ENCODE data around the gene MARK1.
"Not testable (repeated sequence)": the region's sequence is repeated elsewhere in the genome, so short reads cannot be mapped to it uniquely, and the experiment has no call there.

MARK1 gene

DNA sequence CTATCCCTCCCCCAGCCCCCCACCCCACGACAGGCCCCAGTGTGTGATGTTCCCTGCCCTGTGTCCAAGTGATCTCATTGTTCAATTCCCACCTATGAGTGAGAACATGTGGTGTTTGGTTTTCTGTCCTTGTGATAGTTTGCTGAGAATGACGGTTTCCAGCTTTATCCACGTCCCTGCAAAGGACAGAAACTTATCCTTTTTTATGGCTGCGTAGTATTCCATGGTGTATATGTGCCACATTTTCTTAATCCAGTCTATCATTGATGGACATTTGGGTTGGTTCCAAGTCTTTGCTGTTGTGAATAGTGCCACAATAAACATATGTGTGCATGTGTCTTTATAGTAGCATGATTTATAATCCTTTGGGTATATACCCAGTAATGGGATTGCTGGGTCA lies 77.7 kb downstream of the MARK1 start:
- not testable (repeated sequence) for H3K36me3 ChIP-seq (ENCODE audit: control insufficient read depth, insufficient read depth, low read length); H3K27ac ChIP-seq (ENCODE audit: low read depth, low read length, severe bottlenecking); H3K9me3 ChIP-seq (ENCODE audit: control insufficient read depth, low read length); H3K4me3 ChIP-seq (ENCODE audit: extremely low read depth, insufficient read depth, low read length, poor library complexity, severe bottlenecking); H3K4me1 ChIP-seq (ENCODE audit: control insufficient read depth, insufficient read depth, low read length, poor library complexity, severe bottlenecking)
- no CpG with 5 or more reads among the region's 4 CpGs for WGBS, 2 experiments (ENCODE audit: insufficient coverage in 2 of 2)

DNA sequence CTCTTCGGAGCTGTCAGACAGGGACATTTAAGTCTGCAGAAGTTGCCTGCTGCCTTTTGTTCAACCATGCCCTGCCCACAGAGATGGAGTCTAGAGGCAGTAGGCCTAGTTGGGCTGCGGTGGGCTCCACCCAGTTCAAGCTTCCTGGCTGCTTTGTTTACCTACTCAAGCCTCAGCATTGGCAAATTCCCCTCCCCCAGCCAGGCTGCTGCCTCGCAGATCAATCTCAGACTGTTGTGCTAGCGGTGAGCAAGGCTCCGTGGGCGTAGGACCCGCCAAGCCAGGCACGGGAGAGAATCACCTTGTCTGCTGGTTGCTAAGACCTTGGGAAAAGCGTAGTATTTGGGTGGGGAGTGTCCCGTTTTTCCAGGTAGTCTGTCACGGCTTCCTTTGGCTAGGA lies 83.2 kb downstream of the MARK1 start:
- H3K9me3 ChIP-seq (ENCODE audit: control insufficient read depth, low read length); H3K27ac ChIP-seq (ENCODE audit: low read depth, low read length, severe bottlenecking); H3K36me3 ChIP-seq (ENCODE audit: control insufficient read depth, insufficient read depth, low read length); H3K4me3 ChIP-seq (ENCODE audit: extremely low read depth, insufficient read depth, low read length, poor library complexity, severe bottlenecking); H3K4me1 ChIP-seq (ENCODE audit: control insufficient read depth, insufficient read depth, low read length, poor library complexity, severe bottlenecking): not testable (repeated sequence)
- WGBS, 2 experiments (ENCODE audit: insufficient coverage in 2 of 2), result 72 to 92% methylated on average over 3 to 6 of the region's 11 CpGs

DNA sequence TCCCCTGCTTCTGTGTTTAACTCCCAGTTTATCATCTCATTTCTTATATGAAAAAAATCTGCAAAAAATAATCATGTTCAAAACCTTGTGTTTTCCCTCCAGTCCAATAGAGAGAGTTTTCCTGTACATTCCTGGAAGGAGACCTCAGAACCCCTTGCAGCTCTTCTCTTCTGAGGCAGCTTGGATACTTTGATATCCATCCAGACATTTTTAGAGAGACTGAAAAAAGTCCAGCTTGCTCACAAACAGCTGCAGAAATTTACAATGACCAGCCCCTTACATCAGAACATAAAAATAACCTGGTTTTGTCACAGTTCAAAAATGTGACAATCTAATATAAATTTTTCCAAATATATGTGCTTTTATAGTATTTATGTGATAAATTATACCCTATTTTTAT lies 88.9 kb downstream of the MARK1 start:
- Histone ChIP-seq H3K4me3 (ENCODE audit: extremely low read depth, insufficient read depth, low read length, poor library complexity, severe bottlenecking) (no peak overlapping the region), H3K9me3 (ENCODE audit: control insufficient read depth, low read length) (no peaks in the 10 kb centered on the region), H3K4me1 (ENCODE audit: control insufficient read depth, insufficient read depth, low read length, poor library complexity, severe bottlenecking) (no peaks in the 10 kb centered on the region), H3K36me3 (ENCODE audit: control insufficient read depth, insufficient read depth, low read length) (no peaks in the 10 kb centered on the region), H3K27ac (ENCODE audit: low read depth, low read length, severe bottlenecking) (no peak overlapping the region)

DNA sequence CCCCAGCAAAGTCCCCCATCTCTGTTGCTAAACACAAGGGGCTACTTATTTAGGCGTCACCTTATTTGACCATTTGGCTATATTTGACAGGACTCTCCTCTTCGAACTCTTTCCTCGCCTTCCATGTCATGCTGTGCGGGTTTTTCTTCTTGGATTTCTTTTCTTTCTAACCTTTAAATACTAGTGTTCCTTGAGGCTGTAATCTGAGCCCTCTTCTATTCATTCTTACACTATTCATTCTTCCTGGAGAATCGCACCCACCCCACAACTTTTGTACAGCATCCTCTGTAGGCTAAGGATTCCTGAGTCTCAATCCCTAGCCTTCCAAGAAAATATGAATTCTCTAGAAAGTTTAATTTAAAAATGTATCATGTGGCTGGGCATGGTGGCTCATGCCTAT lies 100.5 kb downstream of the MARK1 start:
- WGBS, 2 experiments (ENCODE audit: insufficient coverage in 2 of 2), result 75 to 90% methylated on average over 4 of the region's 5 CpGs
- Histone ChIP-seq H3K27ac (ENCODE audit: low read depth, low read length, severe bottlenecking) (no peak overlapping the region), H3K4me1 (ENCODE audit: control insufficient read depth, insufficient read depth, low read length, poor library complexity, severe bottlenecking) (peaks cover 5% of the 10 kb centered on the region), H3K4me3 (ENCODE audit: extremely low read depth, insufficient read depth, low read length, poor library complexity, severe bottlenecking) (no peak overlapping the region), H3K36me3 (ENCODE audit: control insufficient read depth, insufficient read depth, low read length) (peaks cover 10% of the 10 kb centered on the region), H3K9me3 (ENCODE audit: control insufficient read depth, low read length) (no peaks in the 10 kb centered on the region)

DNA sequence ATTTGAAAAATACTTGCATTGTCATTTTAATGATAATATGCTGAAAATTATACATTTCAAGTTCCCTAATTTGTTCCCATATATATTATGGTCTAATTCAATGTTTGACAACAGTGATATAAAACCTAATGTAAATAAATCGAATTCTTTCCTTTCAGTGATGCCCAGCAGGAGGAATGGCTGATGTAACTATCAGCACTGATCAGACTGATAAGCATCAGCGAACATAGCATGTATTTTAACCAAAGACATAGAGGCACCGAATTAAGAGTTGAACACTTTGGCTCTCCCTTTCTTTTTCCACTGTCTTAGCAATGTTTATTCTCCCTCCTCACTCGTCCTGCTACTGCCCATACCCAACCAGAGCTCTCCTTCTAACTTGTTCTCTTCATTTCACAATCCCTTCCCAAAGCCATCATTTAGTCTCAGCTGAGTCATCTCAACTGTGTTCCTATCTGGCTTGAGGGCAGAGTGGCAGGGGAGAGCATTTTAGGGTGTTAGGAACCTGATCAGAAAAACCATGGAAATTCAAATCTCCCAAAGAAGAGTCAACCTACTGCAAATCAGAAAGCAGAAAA lies 103.4 kb downstream of the MARK1 start:
- Histone ChIP-seq H3K36me3 (ENCODE audit: control insufficient read depth, insufficient read depth, low read length) (peaks cover 2% of the 10 kb centered on the region), H3K4me3 (ENCODE audit: extremely low read depth, insufficient read depth, low read length, poor library complexity, severe bottlenecking) (no peak overlapping the region), H3K27ac (ENCODE audit: low read depth, low read length, severe bottlenecking) (no peak overlapping the region), H3K9me3 (ENCODE audit: control insufficient read depth, low read length) (no peaks in the 10 kb centered on the region), H3K4me1 (ENCODE audit: control insufficient read depth, insufficient read depth, low read length, poor library complexity, severe bottlenecking) (peaks cover 5% of the 10 kb centered on the region)
- WGBS, 2 experiments (ENCODE audit: insufficient coverage in 2 of 2), result 74 to 93% methylated on average over 2 to 4 of the region's 4 CpGs

DNA sequence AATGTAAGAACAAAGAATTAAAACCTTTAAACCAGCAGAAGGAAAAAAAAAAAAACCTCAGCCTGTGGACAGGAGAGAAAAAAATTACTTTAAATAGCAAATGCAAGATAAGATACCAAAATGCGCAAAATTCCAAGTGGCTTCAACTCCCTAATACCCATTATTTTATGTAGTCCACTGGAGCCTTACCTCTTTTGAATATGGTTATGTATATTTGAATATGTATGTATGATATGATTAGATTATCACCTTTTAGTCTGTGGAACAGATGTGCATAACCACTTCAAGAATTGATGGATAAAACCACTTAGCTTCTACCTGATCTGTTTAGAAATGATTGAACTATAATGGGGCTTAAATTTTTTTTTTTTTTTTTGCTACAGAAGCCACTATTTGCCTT lies 109.8 kb downstream of the MARK1 start:
- Histone ChIP-seq H3K4me1 (ENCODE audit: control insufficient read depth, insufficient read depth, low read length, poor library complexity, severe bottlenecking) (no peaks in the 10 kb centered on the region), H3K36me3 (ENCODE audit: control insufficient read depth, insufficient read depth, low read length) (peaks cover 14% of the 10 kb centered on the region), H3K4me3 (ENCODE audit: extremely low read depth, insufficient read depth, low read length, poor library complexity, severe bottlenecking) (no peak overlapping the region), H3K9me3 (ENCODE audit: control insufficient read depth, low read length) (no peaks in the 10 kb centered on the region), H3K27ac (ENCODE audit: low read depth, low read length, severe bottlenecking) (no peak overlapping the region)
- no CpG with 5 or more reads among the region's 1 CpG for WGBS, 2 experiments (ENCODE audit: insufficient coverage in 2 of 2)

DNA sequence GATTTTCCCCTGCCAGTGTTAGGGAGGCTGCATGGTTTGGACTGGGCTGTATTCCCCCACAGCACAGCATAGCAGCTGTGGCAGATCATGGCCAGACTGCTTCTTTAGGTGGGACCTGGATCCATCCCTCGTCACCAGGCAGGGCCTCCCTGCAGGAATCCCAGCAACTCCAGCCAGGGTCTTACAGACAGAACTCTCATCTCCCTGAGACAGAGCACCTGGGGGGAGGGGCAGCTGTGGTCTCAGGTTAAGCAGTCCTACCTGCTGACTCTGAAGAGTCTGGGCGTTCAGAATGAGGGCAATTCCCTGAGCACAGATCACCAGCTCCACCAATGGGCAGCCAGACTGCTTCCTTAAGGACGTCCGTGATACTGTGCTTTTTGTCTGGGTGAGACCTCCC lies 114.3 kb downstream of the MARK1 start:
- Histone ChIP-seq H3K4me3 (ENCODE audit: extremely low read depth, insufficient read depth, low read length, poor library complexity, severe bottlenecking) (no peak overlapping the region), H3K27ac (ENCODE audit: low read depth, low read length, severe bottlenecking) (no peak overlapping the region), H3K36me3 (ENCODE audit: control insufficient read depth, insufficient read depth, low read length) (peaks cover 24% of the 10 kb centered on the region), H3K9me3 (ENCODE audit: control insufficient read depth, low read length) (no peaks in the 10 kb centered on the region), H3K4me1 (ENCODE audit: control insufficient read depth, insufficient read depth, low read length, poor library complexity, severe bottlenecking) (no peaks in the 10 kb centered on the region)
- WGBS, 2 experiments (ENCODE audit: insufficient coverage in 2 of 2), result 94 to 100% methylated on average over 1 to 2 of the region's 4 CpGs

DNA sequence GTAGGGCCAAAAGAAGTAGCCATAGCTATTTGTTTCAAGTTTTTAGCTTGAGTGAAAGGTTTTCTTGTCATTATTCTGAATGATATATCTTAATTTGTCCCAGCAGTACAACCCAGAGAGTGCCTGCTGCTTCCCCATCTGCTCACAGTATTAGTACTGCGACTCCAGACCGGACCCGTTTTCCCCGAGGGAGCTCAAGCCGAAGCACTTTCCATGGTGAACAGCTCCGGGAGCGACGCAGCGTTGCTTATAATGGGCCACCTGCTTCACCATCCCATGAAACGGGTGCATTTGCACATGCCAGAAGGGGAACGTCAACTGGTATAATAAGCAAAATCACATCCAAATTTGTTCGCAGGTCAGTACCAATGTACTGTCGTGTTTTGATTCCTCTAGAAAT lies 125.1 kb downstream of the MARK1 start:
- peaks cover 9% of the 10 kb centered on the region for H3K36me3 ChIP-seq (ENCODE audit: control insufficient read depth, insufficient read depth, low read length)
- H3K27ac ChIP-seq (ENCODE audit: low read depth, low read length, severe bottlenecking), result no peak overlapping the region
- H3K9me3 ChIP-seq (ENCODE audit: control insufficient read depth, low read length), result no peaks in the 10 kb centered on the region
- H3K4me3 ChIP-seq (ENCODE audit: extremely low read depth, insufficient read depth, low read length, poor library complexity, severe bottlenecking), result no peak overlapping the region
- H3K4me1 ChIP-seq (ENCODE audit: control insufficient read depth, insufficient read depth, low read length, poor library complexity, severe bottlenecking), result no peaks in the 10 kb centered on the region
- WGBS, 2 experiments (ENCODE audit: insufficient coverage in 2 of 2), result 91 to 93% methylated on average over 10 to 11 of the region's 13 CpGs

DNA sequence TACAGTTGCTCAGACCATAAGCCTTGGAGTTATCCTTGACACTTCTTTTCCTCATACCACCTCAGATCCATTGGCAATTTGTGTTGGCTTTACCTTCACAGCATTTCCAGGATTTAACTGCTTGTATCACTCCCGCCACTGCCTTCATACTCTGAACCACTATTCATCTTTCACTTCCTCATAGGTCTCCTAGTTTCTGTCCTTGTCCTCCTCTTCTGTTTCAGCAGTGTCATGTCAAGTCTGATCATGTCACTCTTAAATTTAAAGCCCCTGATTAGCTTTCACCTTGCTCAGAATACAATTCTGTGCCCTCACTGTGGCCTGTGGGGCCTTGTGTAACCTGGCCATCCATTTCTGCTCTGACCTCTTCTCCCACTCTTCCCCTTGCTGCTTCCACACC lies 127.6 kb downstream of the MARK1 start:
- Histone ChIP-seq H3K4me3 (ENCODE audit: extremely low read depth, insufficient read depth, low read length, poor library complexity, severe bottlenecking) (no peak overlapping the region), H3K9me3 (ENCODE audit: control insufficient read depth, low read length) (no peaks in the 10 kb centered on the region), H3K36me3 (ENCODE audit: control insufficient read depth, insufficient read depth, low read length) (peaks cover 9% of the 10 kb centered on the region), H3K27ac (ENCODE audit: low read depth, low read length, severe bottlenecking) (no peak overlapping the region), H3K4me1 (ENCODE audit: control insufficient read depth, insufficient read depth, low read length, poor library complexity, severe bottlenecking) (no peaks in the 10 kb centered on the region)
- 100% methylated on average over 1 of the region's 1 CpG for WGBS, 2 experiments (ENCODE audit: insufficient coverage in 2 of 2)

DNA sequence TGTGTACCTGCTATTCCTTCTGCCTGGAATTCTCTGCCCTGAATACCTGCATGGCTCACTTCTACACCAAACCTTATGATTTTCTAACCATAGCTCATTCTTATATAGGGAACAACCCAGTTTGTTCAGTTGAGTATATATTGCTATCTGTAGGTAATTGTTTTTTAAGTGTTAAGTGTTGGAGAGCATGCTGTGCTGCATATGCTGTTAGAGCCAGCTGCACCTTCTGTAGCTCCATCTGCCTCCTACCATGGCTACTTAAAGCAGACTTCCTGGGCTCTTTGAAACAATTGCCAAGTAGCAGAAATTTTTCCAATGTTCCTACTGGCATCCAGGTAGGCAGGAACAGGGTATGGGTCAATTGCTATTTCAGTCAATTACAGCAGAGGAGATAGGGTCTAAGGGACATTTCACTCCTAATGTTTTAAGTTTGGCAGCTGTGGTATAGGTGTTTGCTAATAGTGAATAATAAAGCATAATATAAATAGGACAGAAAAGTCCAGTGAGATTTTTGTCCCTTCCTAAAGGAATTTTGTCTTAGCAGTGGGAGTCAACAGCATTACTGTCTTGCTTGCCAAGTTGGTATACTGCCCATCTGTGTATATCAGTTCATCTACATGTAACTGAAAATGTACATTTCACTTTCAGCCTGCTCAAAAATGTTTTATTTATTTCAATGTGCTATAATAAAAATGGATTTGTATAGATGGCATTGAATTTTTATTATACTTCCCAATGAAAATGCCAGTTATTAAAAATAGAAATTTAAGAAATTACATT lies 128.2 kb downstream of the MARK1 start:
- H3K9me3 ChIP-seq (ENCODE audit: control insufficient read depth, low read length), result no peaks in the 10 kb centered on the region
- no peak overlapping the region for H3K4me3 ChIP-seq (ENCODE audit: extremely low read depth, insufficient read depth, low read length, poor library complexity, severe bottlenecking)
- H3K4me1 ChIP-seq (ENCODE audit: control insufficient read depth, insufficient read depth, low read length, poor library complexity, severe bottlenecking), result no peaks in the 10 kb centered on the region
- H3K27ac ChIP-seq (ENCODE audit: low read depth, low read length, severe bottlenecking), result no peak overlapping the region
- H3K36me3 ChIP-seq (ENCODE audit: control insufficient read depth, insufficient read depth, low read length), result peaks cover 9% of the 10 kb centered on the region

DNA sequence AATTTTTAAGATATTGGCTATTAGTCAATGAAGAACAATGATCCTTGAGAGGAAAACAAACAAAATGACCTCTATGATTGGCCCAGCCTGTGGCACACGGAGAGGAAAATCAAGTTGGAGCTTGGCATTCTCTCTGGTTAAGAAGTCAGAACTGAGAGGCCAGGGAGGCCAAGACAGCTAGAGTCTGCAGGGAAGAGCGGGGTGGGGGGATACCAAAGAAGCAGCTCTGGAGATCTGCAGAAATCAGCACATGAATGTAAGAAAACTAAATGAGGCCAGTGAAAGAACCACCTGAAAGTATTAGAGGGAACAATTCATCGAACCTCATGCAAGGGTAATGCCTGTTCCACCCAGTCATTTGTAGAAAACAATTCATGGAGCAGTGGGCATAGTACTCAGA lies 138.4 kb downstream of the MARK1 start:
- Histone ChIP-seq H3K27ac (ENCODE audit: low read depth, low read length, severe bottlenecking) (no peak overlapping the region), H3K36me3 (ENCODE audit: control insufficient read depth, insufficient read depth, low read length) (peaks cover 4% of the 10 kb centered on the region), H3K4me3 (ENCODE audit: extremely low read depth, insufficient read depth, low read length, poor library complexity, severe bottlenecking) (no peak overlapping the region), H3K4me1 (ENCODE audit: control insufficient read depth, insufficient read depth, low read length, poor library complexity, severe bottlenecking) (no peaks in the 10 kb centered on the region), H3K9me3 (ENCODE audit: control insufficient read depth, low read length) (no peaks in the 10 kb centered on the region)
- WGBS, 2 experiments (ENCODE audit: insufficient coverage in 2 of 2), result 87 to 93% methylated on average over 3 of the region's 3 CpGs
